Activated T-cell treated with anti-CD3 and anti-CD28 coated beads, Interleukin-2, amount 50 U/mL, for 4 hours (primary cell): ENCODE results near the gene CHRM4. TPM values are rescaled to one million over a fixed set of nuclear protein-coding genes. Genes with fewer than 3 reads are reported as not detected.
"Not testable (repeated sequence)": the region's sequence is repeated elsewhere in the genome, so short reads cannot be mapped to it uniquely, and the experiment has no call there.

Experiments used
- ATAC-seq, 2 donors: fragments of 200-7000 bp; cut with Tn5 transposase; one replicate each; pipeline ENCODE4 v1.10.0; 2021
- DNase-seq: peaks from one replicate; pipeline ENCODE4 v3.0.0-alpha.2; 2020
- H3K27me3 Mint-ChIP-seq: one replicate; pipeline ENCODE4 v1.8.0; 2021; ENCODE audit warnings: low read depth, mixed read lengths
- H3K36me3 Mint-ChIP-seq: one replicate; pipeline ENCODE4 v1.8.0; 2022; ENCODE audit warnings: mixed read lengths; ENCODE audit not compliant: insufficient read depth
- H3K4me1 Mint-ChIP-seq: one replicate; pipeline ENCODE4 v1.8.0; 2021; ENCODE audit warnings: low read depth, mixed read lengths
- H3K4me3 Mint-ChIP-seq: one replicate; pipeline ENCODE4 v1.8.0; 2021; ENCODE audit warnings: mild to moderate bottlenecking, moderate library complexity, mixed read lengths
- H3K9me3 Mint-ChIP-seq: one replicate; pipeline ENCODE4 v1.8.0; 2021; ENCODE audit warnings: mixed read lengths
- total RNA-seq, 3 donors: library from RNA; stranded (reverse); gene quantifications; one replicate each; pipeline ENCODE4 v1.2.1, GENCODE V29; 2021

CHRM4 gene
- total RNA-seq, 3 donors from 2014 or later: 0.13 to 0.52 (median 0.25) TPM

DNA sequence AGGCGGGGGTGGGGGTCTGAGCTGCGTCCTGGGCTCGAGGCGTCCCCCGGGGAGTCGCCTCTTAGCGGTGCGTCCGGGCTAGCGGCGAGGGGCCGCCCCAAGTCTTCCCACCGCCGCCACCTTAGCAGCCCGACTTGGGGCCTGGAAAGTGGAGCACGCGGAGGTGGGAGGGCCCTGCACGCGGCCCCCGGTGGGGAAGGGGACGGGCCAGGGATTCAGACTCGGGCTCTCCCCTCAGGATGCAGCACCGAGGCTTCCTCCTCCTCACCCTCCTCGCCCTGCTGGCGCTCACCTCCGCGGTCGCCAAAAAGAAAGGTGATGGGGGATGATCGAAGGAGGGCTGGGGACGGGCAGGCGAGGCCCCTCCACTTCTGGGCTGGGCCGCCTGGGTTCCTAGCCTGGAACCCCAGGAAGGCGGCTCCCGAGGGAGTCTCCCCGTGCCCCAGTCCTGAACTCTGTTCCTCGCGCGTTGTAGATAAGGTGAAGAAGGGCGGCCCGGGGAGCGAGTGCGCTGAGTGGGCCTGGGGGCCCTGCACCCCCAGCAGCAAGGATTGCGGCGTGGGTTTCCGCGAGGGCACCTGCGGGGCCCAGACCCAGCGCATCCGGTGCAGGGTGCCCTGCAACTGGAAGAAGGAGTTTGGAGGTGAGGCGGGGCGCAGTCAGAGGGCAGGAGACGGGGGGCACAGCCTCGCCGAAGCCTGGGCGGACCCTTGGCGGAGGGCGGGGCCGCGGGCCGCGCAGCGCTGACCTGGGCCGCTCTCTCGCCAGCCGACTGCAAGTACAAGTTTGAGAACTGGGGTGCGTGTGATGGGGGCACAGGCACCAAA, 9.5 kb downstream of the CHRM4 start:
- Mint-ChIP-seq H3K36me3 (peaks cover 9% of the 10 kb centered on the region), H3K27me3 (peaks cover 39% of the 10 kb centered on the region), H3K4me1 (peaks cover 9% of the 10 kb centered on the region), H3K4me3 (peak overlapping the region; percentile 74), H3K9me3 (no peaks in the 10 kb centered on the region)
- no peak for DNase-seq
- peak; percentile 22 to 24 for ATAC-seq

DNA sequence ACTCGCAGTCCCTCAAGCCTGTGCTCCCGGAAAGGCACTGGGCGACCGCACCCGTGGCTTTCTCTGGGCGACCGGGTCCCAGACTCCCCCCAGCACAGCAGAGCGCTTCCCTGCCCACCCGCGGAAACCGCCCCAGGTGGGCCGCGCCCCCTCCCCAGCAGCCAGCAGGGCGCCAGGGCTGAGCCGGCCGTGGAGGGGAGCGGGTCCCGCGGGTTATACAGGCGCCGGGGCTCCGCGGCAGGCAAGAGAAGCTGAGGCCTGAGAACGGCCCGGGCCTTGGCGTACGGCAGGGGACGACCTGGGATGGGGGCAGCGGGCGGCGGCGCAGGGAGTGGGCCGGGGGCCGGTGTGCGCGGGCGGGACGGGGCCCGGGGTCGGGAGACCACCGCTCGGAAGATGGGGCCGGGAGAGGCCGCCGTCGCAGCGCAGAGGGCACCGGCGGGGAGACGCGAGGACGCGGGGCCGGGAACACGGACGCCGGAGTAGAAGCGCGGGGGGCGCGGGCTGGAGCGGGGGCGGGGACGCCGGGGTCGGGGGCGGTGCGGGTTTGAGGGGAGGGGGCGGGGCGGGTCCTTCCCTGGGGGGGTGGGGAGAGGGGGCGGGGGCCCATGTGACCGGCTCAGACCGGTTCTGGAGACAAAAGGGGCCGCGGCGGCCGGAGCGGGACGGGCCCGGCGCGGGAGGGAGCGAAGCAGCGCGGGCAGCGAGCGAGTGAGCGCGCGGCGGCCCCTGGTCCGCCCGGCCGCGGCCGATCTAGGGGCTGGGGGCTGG, 10.3 kb downstream of the CHRM4 start, which contains the start of gene MDK:
Gene MDK (plus strand): TSS at position 622 of the 771 bp plus-strand sequence. CDS start 389 bp downstream, outside the sequence.
- Mint-ChIP-seq H3K36me3 (peaks cover 13% of the 10 kb centered on the region), H3K4me1 (peaks cover 7% of the 10 kb centered on the region), H3K4me3 (peak within 1 kb of the TSS; percentile 75), H3K27me3 (peaks cover 31% of the 10 kb centered on the region), H3K9me3 (no peaks in the 10 kb centered on the region)
- DNase-seq: no peak
- peak; percentile 8 to 18 for ATAC-seq

DNA sequence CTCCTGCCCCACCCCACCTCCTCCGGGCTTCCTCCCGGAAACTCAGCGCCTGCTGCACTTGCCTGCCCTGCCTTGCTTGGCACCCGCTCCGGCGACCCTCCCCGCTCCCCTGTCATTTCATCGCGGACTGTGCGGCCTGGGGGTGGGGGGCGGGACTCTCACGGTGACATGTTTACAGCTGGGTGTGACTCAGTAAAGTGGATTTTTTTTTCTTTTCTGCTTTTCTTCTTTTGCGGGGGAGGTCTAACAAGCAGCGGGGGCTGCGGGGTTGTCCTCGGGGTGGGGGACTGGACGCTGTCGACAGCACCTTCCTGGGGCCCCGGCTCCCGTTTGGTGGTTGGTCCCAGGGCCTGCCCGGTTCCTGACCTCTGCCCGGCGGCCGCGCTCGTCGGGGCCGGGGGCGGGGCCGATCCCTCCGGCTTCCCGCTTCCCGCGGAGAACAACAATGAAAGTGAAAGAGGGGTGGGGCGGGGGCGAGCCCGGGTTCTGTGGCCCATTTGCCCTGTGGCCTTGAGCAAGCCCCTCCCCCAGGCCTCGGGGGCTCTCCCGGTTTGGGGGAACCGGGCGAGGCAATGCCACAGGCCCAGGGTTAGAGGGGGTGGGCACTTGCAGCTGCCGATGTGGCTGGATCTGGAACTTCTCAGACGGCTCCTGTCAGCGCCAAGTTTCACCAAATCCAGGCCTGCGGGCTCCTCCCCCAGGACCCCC, 11.1 kb downstream of the CHRM4 start:
- ATAC-seq (peak; percentile 56), DNase-seq (peak; percentile 47)
- Mint-ChIP-seq H3K36me3 (peaks cover 13% of the 10 kb centered on the region), H3K4me3 (peak overlapping the region; percentile 75), H3K4me1 (peaks cover 7% of the 10 kb centered on the region), H3K27me3 (peaks cover 25% of the 10 kb centered on the region), H3K9me3 (no peaks in the 10 kb centered on the region)

DNA sequence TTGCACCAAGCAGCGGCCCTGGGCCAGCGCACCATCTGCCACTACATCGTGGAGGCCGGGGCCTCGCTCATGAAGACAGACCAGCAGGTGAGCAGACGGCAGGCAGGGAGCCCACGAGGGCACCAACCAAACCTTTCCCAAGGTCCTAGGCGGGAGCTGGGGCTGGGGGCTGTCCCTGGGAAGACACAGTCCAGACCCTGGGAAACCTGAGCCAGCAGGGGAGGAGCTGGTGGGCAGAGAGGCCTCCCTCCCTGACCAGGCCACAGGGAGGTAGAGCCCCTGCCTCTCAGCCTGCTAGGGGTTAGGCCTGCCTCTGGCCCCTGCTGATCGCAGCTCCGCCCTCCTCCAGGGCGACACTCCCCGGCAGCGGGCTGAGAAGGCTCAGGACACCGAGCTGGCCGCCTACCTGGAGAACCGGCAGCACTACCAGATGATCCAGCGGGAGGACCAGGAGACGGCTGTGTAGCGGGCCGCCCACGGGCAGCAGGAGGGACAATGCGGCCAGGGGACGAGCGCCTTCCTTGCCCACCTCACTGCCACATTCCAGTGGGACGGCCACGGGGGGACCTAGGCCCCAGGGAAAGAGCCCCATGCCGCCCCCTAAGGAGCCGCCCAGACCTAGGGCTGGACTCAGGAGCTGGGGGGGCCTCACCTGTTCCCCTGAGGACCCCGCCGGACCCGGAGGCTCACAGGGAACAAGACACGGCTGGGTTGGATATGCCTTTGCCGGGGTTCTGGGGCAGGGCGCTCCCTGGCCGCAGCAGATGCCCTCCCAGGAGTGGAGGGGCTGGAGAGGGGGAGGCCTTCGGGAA, 11.9 kb downstream of the CHRM4 start:
- H3K4me3 Mint-ChIP-seq: peak overlapping the region; percentile 16
- not testable (repeated sequence) for H3K9me3 Mint-ChIP-seq, DNase-seq, H3K4me1 Mint-ChIP-seq, ATAC-seq
- peaks cover 18% of the 10 kb centered on the region for H3K27me3 Mint-ChIP-seq
- peaks cover 13% of the 10 kb centered on the region for H3K36me3 Mint-ChIP-seq

DNA sequence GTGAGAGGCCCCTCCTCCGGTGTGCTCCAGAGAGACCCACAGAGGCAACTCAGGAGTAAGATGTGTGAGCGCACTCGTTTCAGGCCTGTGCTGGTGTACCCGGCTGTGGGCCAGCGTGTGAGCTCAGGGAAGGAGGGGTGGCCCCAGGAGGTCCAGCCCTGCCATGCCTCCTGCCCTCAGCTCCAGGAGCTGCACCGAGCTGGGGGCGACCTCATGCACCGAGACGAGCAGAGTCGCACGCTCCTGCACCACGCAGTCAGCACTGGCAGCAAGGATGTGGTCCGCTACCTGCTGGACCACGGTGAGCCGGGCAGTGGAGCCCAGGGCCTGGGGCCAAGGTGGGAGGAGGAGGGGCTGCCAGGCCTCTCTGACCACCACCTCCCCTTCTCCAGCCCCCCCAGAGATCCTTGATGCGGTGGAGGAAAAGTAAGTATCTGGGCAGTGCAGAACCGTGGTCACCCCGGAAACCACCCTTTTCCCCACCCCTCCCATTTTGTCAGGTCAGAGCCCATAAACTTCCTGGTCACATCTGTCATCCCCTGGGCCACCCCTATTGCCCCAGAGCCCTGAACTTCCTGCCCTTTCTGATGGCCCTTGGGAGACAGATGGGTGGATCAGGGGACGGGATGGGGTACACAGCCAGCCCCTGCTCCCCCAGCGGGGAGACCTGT, 12.6 kb downstream of the CHRM4 start:
- Mint-ChIP-seq H3K36me3 (peaks cover 13% of the 10 kb centered on the region), H3K4me3 (no peak overlapping the region), H3K9me3 (no peaks in the 10 kb centered on the region), H3K4me1 (peaks cover 7% of the 10 kb centered on the region), H3K27me3 (peaks cover 16% of the 10 kb centered on the region)
- ATAC-seq (no peak), DNase-seq (no peak)

DNA sequence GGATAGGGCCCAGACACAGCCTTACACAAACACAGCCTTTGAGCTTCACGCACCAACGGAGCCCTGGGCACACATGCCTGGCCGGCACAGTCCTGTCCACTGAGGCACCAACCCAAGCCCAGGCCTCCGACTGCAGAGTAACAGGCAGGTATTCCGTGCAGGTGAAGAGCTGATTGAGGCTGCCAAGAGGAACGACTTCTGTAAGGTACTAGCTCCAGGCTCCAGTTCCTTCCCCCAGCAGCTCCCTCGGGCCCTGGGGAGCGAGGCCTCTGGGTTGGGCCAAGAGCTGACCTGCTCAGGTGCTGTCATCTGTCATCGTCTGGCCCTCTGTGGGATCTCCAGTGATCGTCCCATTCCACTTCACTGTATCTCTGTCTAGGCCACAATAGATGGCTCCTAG, 13.3 kb downstream of the CHRM4 start:
- Mint-ChIP-seq H3K9me3 (no peaks in the 10 kb centered on the region), H3K36me3 (peaks cover 13% of the 10 kb centered on the region), H3K4me1 (peaks cover 7% of the 10 kb centered on the region), H3K27me3 (peaks cover 9% of the 10 kb centered on the region), H3K4me3 (no peak overlapping the region)
- ATAC-seq (no peak), DNase-seq (no peak)

DNA sequence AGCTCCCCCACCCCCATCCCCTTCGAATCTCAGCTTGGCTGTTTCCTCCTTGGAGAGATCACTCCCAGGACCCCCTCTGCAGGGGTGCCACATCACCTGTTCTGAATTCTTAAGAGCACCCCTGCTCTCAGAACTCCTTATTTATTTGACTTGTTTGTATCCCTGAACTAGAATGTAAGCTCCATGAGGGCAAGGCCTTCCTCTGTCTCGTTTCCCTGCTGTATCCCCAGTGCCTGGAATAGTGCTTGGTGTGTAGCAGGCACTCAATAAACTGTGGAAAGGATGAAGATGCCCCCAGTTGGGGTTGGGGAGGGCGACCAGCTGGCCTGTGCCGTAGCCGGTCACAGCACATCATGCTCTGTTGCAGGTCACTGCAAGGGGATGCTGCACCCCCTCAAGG, 13.7 kb downstream of the CHRM4 start:
- Mint-ChIP-seq H3K4me1 (peaks cover 7% of the 10 kb centered on the region), H3K4me3 (no peak overlapping the region), H3K27me3 (peaks cover 6% of the 10 kb centered on the region), H3K9me3 (no peaks in the 10 kb centered on the region), H3K36me3 (peaks cover 13% of the 10 kb centered on the region)
- no peak for ATAC-seq
- DNase-seq: no peak

DNA sequence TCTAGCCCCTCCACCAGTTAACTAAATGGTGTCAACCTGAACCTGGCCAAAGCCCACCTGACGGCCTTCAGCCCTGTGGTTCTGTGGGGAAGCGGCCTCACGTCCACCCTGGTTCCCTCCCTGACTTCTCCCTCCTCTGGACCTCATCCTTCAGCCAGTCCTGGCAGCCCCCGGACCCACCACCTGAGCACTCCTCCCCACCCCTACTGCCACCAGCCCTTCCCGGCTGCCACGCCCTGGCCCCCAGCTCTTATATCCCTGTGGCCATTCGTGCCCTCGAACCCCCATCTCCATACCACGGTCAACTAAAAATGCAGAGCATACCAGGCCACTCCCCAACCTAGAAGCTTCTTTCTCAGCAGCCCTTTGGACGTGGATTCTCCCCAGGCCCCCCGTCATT, 14.3 kb downstream of the CHRM4 start:
- H3K4me3 Mint-ChIP-seq: no peak overlapping the region
- peaks cover 7% of the 10 kb centered on the region for H3K4me1 Mint-ChIP-seq
- no peaks in the 10 kb centered on the region for H3K9me3 Mint-ChIP-seq
- peaks cover 5% of the 10 kb centered on the region for H3K27me3 Mint-ChIP-seq
- peaks cover 13% of the 10 kb centered on the region for H3K36me3 Mint-ChIP-seq
- DNase-seq: no peak
- ATAC-seq: no peak

DNA sequence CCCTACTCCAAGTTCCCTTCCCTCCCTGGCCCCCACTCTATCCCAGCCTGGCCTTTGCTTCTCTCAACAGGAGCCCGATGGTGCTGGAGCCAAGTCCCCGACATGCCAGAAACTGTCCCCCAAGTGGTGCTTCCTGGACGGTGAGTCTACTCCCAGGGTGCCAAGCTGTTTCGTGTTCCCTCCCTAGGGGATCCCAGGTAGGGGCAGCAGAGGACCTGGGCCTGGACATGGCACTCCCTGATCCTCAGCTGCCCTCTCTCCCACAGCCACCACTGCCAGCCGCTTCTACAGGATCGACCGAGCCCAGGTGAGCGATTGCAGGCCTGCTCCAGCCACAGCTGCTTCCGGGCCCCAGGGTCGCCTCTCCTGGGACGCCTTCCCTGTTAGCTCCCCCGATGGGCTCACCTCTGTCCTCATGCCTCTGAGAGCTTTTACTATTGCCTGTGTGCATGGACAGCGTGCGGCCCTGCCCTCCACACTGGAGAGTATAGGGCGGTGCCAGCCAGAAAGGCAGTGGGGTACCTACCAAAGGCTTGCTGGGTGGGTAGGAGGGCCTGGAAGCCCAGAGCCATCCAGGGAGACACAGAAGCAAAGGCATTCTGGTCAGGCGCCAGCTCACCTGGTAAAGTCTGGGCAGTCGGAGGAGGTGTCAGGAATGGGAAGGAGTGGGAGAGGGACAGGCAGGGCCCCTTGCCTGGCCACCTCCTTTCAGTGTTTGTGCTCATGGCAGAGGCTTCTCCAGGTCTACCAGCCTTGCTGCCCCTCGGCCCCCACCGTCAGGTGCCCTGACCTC, 15.1 kb downstream of the CHRM4 start:
- DNase-seq: no peak
- Mint-ChIP-seq H3K36me3 (peaks cover 14% of the 10 kb centered on the region), H3K27me3 (no peaks in the 10 kb centered on the region), H3K9me3 (no peaks in the 10 kb centered on the region), H3K4me3 (no peak overlapping the region), H3K4me1 (peaks cover 3% of the 10 kb centered on the region)
- no peak for ATAC-seq

DNA sequence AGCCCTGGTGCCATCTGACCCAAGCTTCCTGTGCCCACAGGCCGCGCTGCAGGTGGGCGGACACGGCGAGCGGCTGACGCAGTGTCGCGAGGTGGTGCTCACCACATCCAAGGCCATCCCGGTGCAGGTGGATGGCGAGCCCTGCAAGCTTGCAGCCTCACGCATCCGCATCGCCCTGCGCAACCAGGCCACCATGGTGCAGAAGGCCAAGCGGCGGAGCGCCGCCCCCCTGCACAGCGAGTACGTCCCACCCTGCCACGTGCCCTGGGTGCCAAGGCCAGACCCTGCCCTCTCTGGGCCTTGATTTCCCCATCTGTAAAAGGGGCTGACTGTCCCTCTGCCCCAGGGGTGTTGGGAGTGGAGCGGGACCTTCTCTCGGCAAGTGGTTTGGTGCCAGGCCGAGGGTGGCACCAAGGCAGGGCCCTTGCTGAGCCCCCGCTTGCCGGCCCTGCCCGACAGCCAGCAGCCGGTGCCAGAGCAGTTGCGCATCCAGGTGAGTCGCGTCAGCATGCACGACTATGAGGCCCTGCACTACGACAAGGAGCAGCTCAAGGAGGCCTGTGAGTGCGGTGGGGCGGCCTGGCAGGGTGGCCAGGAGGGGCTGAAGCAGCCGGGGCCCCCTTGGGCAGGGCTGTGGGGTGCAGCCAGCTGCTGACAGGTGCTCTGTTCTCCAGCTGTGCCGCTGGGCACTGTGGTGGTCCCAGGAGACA, 16.0 kb downstream of the CHRM4 start:
- Mint-ChIP-seq H3K4me1 (peaks cover 3% of the 10 kb centered on the region), H3K36me3 (peaks cover 16% of the 10 kb centered on the region), H3K9me3 (no peaks in the 10 kb centered on the region), H3K4me3 (no peak overlapping the region), H3K27me3 (no peaks in the 10 kb centered on the region)
- no peak for DNase-seq
- no peak for ATAC-seq

DNA sequence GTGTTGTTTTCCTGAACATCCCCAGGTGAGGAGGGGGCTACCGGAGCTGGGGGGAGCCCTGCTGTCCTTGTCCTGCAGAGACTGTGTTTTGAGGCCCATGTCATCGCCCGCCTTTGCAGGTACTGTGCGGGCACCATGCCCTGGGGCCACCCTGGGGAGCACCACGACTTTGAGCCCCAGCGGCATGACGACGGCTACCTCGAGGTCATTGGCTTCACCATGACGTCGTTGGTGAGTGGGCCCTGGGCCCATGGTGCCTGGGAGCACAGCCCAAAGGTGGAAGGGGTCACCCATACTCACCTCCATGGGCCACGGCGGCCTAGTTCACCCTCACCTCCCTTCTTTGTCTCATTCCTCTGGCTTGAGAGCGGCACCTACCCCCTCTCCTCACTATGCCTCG, 16.8 kb downstream of the CHRM4 start:
- ATAC-seq: no peak
- Mint-ChIP-seq H3K36me3 (peaks cover 19% of the 10 kb centered on the region), H3K4me1 (peaks cover 2% of the 10 kb centered on the region), H3K27me3 (no peaks in the 10 kb centered on the region), H3K9me3 (no peaks in the 10 kb centered on the region), H3K4me3 (no peak overlapping the region)
- no peak for DNase-seq
